A549 (cell line): Measurements from ENCODE around the gene DOCK1. TPM values are rescaled to one million over a fixed set of nuclear protein-coding genes. Genes with fewer than 3 reads are reported as not detected.

ENCODE experiments used
- ATAC-seq, 2 experiments: fragments of 200-7000 bp in 1 of 2; fragments of >200 bp in 1 of 2; cut with Nextera tagmentation in 1 of 2; cut with Tn5 transposase in 1 of 2; 3 replicates each; pipeline versions ENCODE4 v1.8.0 to v1.9.1; 2018 to 2020; ENCODE audit warnings: mild to moderate bottlenecking in 1 of 2, moderate library complexity in 1 of 2
- CTCF ChIA-PET: fragments of 300-600 bp; sonication (Branson Sonifier 250); formaldehyde crosslinking; extraction: SDS; loops from one replicate; lab custom pipeline; 2021; ENCODE audit warnings: antibody characterized with exemption, inconsistent platforms; lab: Yijun Ruan, JAX
- POLR2A ChIA-PET: fragments of 350-600 bp; formaldehyde crosslinking; extraction: SDS; loops from one replicate; lab custom pipeline; 2021; ENCODE audit warnings: antibody characterized with exemption, inconsistent platforms; lab: Yijun Ruan, JAX
- DNase-seq, 2 experiments: peaks; one replicate each; pipeline versions ENCODE4 v3.0.0 to v3.0.0-alpha.2; 2011 to 2016; ENCODE audit warnings: low read depth in 1 of 2, low spot score in 1 of 2
- FAIRE-seq: peaks from 2 replicates; lab custom pipeline; 2011; peaks lifted over from hg19 to GRCh38; lab: Jason Lieb, UNC
- H3K27ac ChIP-seq, 2 experiments: fragments of >200 bp; sonication (Bioruptor Twin); formaldehyde crosslinking; 3 replicates each; pipeline ENCODE4 v1.5.1; 2016 to 2017
- H3K4me1 ChIP-seq: fragments of >200 bp; sonication (Bioruptor Twin); formaldehyde crosslinking; 3 replicates; pipeline ENCODE4 v1.6.1; 2016
- H3K4me2 ChIP-seq: fragments of >200 bp; sonication (Bioruptor Twin); formaldehyde crosslinking; 3 replicates; pipeline ENCODE4 v1.6.1; 2016
- H3K4me3 ChIP-seq: fragments of >200 bp; sonication (Bioruptor Twin); formaldehyde crosslinking; 3 replicates; pipeline ENCODE4 v1.5.1; 2016
- H3K9me3 ChIP-seq: fragments of >200 bp; sonication (Bioruptor Twin); formaldehyde crosslinking; 3 replicates; pipeline ENCODE4 v1.6.1; 2016
- CTCF ChIP-seq: fragments of >200 bp; sonication (Bioruptor Twin); formaldehyde crosslinking; IDR thresholded peaks from 3 replicates; pipeline ENCODE4 v1.5.1; 2016
- E2F6 ChIP-seq: IDR thresholded peaks from 2 replicates; pipeline ENCODE4 v1.6.1; 2012; ENCODE audit warnings: low read depth, borderline replicate concordance
- EHMT2 ChIP-seq: fragments of 200-600 bp; sonication (generic); IDR thresholded peaks from 2 replicates; pipeline ENCODE4 v1.6.1; 2016; ENCODE audit warnings: antibody characterized with exemption, low read depth, mild to moderate bottlenecking, moderate library complexity
- ELK1 ChIP-seq: fragments of 150-350 bp; IDR thresholded peaks from 2 replicates; pipeline ENCODE4 v1.6.1; 2014; ENCODE audit warnings: low read depth, mild to moderate bottlenecking, low read length
- FOSL2 ChIP-seq, 2 experiments: fragments of 450-650 bp in 1 of 2; fragments of >200 bp in 1 of 2; sonication (Bioruptor Twin) in 1 of 2; formaldehyde crosslinking; IDR thresholded peaks; 2 replicates each; pipeline versions ENCODE4 v1.5.0 to v1.6.1; 2016 to 2020; ENCODE audit warnings: mild to moderate bottlenecking in 1 of 2, moderate library complexity in 1 of 2
- FOXS1 ChIP-seq: fragments of 250-450 bp; sonication (Bioruptor Pico); IDR thresholded peaks from 2 replicates; pipeline ENCODE4 v1.5.0; 2020; ENCODE audit warnings: mild to moderate bottlenecking, moderate library complexity
- HMGXB4 ChIP-seq: fragments of 250-450 bp; sonication (Bioruptor Pico); IDR thresholded peaks from 2 replicates; pipeline ENCODE4 v1.5.0; 2021; ENCODE audit warnings: mild to moderate bottlenecking, moderate library complexity, borderline replicate concordance
- HOXB5 ChIP-seq: fragments of 250-450 bp; sonication (Bioruptor Pico); IDR thresholded peaks from 2 replicates; pipeline ENCODE4 v1.5.0; 2020; ENCODE audit warnings: mild to moderate bottlenecking, moderate library complexity
- KDM1A ChIP-seq: fragments of 200-600 bp; sonication (generic); IDR thresholded peaks from 2 replicates; pipeline ENCODE4 v1.6.1; 2016; ENCODE audit warnings: low read depth, mild to moderate bottlenecking
- MAZ ChIP-seq: fragments of 150-350 bp; IDR thresholded peaks from 2 replicates; pipeline ENCODE4 v1.6.1; 2014; ENCODE audit warnings: antibody characterized with exemption, low read depth, low read length, borderline replicate concordance
- MYC ChIP-seq: IDR thresholded peaks from 2 replicates; pipeline ENCODE4 v1.6.1; 2012; ENCODE audit warnings: mild to moderate bottlenecking, inconsistent platforms, low read length, improper control_type of control experiment, borderline replicate concordance
- NFE2L2 ChIP-seq: fragments of 150-350 bp; conservative IDR thresholded peaks from 2 replicates; pipeline ENCODE4 v1.6.1; 2014; ENCODE audit warnings: low read length
- NPAS2 ChIP-seq: fragments of 250-450 bp; sonication (Bioruptor Pico); IDR thresholded peaks from 2 replicates; pipeline ENCODE4 v1.8.0; 2022; ENCODE audit warnings: mild to moderate bottlenecking, moderate library complexity, borderline replicate concordance
- RNF2 ChIP-seq: fragments of 200-600 bp; sonication (generic); IDR thresholded peaks from 2 replicates; pipeline ENCODE4 v1.6.1; 2016; ENCODE audit warnings: low read depth, mild to moderate bottlenecking, antibody characterized with exemption, moderate library complexity, borderline replicate concordance
- ZSCAN20 ChIP-seq: fragments of 250-450 bp; sonication (Bioruptor Pico); IDR thresholded peaks from 2 replicates; pipeline ENCODE4 v1.8.0; 2022; ENCODE audit warnings: mild to moderate bottlenecking, moderate library complexity
- WGBS: methylation state at CpG from one replicate; pipeline ENCODE4 v1.1.6; 2017; ENCODE audit errors: missing lambda C conversion rate; 5-methylcytosine and 5-hydroxymethylcytosine counted together
- polyA plus RNA-seq, 4 experiments: library from polyadenylated mRNA; depleted of rRNA in 3 of 4; stranded (reverse); fragments of >200 nt; fragmentation: RNase III in 1 of 4; extraction: RNeasy Plus Mini Kit Qiagen cat#74134 plus additional on column Dnase treatment in 1 of 4; gene quantifications; 2 replicates in 3 of 4; 3 replicates in 1 of 4; pipeline ENCODE4 v1.2.3, GENCODE V29; 2011 to 2017

Gene DOCK1
- polyA plus RNA-seq, 2 of the 4 experiments (the other 2 are of a cell fraction) = 22.6 to 28.2 TPM

- ATAC-seq (no peak), FAIRE-seq (no peak), DNase-seq (no peak)
- ChIA-PET CTCF (no interaction called here), POLR2A (no interaction called here)
- Histone ChIP-seq H3K9me3 (no peaks in the 10 kb centered on the region), H3K4me3 (no peak overlapping the region), H3K4me1 (no peaks in the 10 kb centered on the region), H3K27ac (no peak overlapping the region), H3K4me2 (no peak overlapping the region)
- no peak for TF ChIP-seq EHMT2
- no peak for TF ChIP-seq ELK1
- no peak for TF ChIP-seq FOSL2 (IDR thresholded peaks at IDR 0.05)
- no peak for TF ChIP-seq FOSL2 (CRISPR knock-in tag; IDR thresholded peaks at IDR 0.05)
- TF ChIP-seq HMGXB4 = no peak
- TF ChIP-seq NPAS2 (CRISPR knock-in tag) = no peak
- no peak for TF ChIP-seq RNF2
- WGBS = 98% methylated on average over 4 of the region's 4 CpGs
Observed at GRCh38 chr10:127094984-127095383, 189.8 kb downstream of the DOCK1 start.

DNA sequence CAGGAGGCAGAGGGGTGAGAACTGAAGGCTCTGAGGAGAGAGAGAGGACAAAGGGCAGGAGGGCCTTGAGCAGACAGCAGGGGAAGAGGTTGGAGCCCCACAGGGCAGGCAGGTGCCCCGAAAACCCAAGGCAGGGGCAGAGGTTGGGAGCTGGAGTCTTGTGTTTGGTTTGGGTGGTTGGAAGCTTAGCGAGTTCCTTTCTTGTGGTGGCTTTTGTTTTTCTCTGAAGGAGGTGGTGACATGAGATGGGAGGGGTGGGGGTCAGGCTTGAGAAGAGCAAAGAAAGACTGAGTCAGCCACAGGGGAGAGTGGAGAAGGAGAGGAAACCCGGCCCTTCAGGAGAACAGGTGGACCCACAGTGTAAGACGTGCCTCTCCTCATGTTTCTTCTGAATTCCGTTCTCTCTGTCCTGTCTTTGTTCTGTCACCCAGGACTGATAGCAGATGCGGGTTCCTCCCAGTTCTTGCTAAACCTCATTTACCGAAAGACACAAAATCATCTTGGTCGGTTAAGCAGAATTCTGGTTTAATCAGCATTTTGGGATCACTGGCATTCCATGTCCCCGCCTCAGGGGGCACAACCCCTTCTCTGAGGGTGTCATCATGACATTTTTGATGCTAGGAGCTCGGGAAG is 195.9 kb downstream of the DOCK1 start:
- H3K4me3 ChIP-seq = no peak overlapping the region
- ChIA-PET CTCF (interaction anchor here (1.6 kb wide), 1 partner anchor 15 kb away, joined by 3 read pairs; no protein-coding TSS in a partner anchor), POLR2A (no interaction called here)
- ATAC-seq (no peak), FAIRE-seq (no peak), DNase-seq (no peak)
- no peaks in the 10 kb centered on the region for H3K4me1 ChIP-seq
- TF ChIP-seq NFE2L2 (no peak), E2F6 (no peak), FOXS1 (no peak), ZSCAN20 (CRISPR knock-in tag) (no peak), HOXB5 (CRISPR knock-in tag) (no peak)
- H3K4me2 ChIP-seq = no peak overlapping the region
- 97% methylated on average over 10 of the region's 10 CpGs for WGBS
- no peak overlapping the region for H3K27ac ChIP-seq
- H3K9me3 ChIP-seq = no peaks in the 10 kb centered on the region

DNA sequence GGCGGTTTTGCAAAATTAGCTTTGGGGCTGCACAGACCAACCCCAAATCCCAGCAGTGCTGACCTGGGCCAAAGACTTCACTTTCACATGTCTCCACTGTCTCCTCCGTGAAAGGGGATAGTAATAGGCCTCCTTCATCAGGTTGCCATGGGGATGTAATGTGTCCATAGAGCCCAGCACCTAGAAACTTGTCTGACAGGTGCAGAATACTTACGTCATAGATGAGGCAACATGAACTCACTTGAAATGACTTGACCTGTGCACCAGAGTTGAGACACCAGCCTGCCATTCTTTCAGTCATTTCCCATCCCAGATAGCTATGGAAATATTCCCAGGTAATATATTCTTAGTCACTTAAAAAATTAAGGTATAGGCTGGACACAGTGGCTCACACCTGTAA is 196.9 kb downstream of the DOCK1 start:
- Histone ChIP-seq H3K4me2 (no peak overlapping the region), H3K27ac (no peak overlapping the region), H3K4me3 (no peak overlapping the region), H3K9me3 (no peaks in the 10 kb centered on the region), H3K4me1 (no peaks in the 10 kb centered on the region)
- FAIRE-seq (no peak), ATAC-seq (no peak), DNase-seq (no peak)
- TF ChIP-seq FOSL2 (IDR thresholded peaks at IDR 0.05) = no peak
- TF ChIP-seq FOSL2 (CRISPR knock-in tag; IDR thresholded peaks at IDR 0.05) = no peak
- no peak for TF ChIP-seq CTCF
- TF ChIP-seq KDM1A = no peak
- TF ChIP-seq MAZ = no peak
- TF ChIP-seq MYC = no peak
- no peak for TF ChIP-seq ELK1
- ChIA-PET POLR2A (no interaction called here), CTCF (interaction anchor here (1.6 kb wide), 1 partner anchor 13 kb away, joined by 3 read pairs; no protein-coding TSS in a partner anchor)
- 82% methylated on average over 3 of the region's 3 CpGs for WGBS
